Measurements from ENCODE around the gene CHI3L1.

CHI3L1 gene

GRCh38 chr1:203202431-203203245, 16.1 kb upstream of the CHI3L1 start:
- TF ChIP-seq POLR2AphosphoS5 (IDR thresholded peaks at IDR 0.05; ENCODE audit: low read depth, low read length): no peak
- TF ChIP-seq, protein P1, sequence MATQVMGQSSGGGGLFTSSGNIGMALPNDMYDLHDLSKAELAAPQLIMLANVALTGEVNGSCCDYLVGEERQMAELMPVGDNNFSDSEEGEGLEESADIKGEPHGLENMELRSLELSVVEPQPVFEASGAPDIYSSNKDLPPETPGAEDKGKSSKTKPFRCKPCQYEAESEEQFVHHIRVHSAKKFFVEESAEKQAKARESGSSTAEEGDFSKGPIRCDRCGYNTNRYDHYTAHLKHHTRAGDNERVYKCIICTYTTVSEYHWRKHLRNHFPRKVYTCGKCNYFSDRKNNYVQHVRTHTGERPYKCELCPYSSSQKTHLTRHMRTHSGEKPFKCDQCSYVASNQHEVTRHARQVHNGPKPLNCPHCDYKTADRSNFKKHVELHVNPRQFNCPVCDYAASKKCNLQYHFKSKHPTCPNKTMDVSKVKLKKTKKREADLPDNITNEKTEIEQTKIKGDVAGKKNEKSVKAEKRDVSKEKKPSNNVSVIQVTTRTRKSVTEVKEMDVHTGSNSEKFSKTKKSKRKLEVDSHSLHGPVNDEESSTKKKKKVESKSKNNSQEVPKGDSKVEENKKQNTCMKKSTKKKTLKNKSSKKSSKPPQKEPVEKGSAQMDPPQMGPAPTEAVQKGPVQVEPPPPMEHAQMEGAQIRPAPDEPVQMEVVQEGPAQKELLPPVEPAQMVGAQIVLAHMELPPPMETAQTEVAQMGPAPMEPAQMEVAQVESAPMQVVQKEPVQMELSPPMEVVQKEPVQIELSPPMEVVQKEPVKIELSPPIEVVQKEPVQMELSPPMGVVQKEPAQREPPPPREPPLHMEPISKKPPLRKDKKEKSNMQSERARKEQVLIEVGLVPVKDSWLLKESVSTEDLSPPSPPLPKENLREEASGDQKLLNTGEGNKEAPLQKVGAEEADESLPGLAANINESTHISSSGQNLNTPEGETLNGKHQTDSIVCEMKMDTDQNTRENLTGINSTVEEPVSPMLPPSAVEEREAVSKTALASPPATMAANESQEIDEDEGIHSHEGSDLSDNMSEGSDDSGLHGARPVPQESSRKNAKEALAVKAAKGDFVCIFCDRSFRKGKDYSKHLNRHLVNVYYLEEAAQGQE (IDR thresholded peaks at IDR 0.05; ENCODE audit: insufficient read depth in 1 of 2, low read depth in 2 of 2, low read length in 2 of 2): no peak
- no peak for TF ChIP-seq TAF1 (IDR thresholded peaks at IDR 0.05; ENCODE audit: borderline replicate concordance, insufficient read depth, low read length)
- no peak for TF ChIP-seq SIN3A (IDR thresholded peaks at IDR 0.05; ENCODE audit: borderline replicate concordance, insufficient read depth, low read length)
- TF ChIP-seq FOXP2 (optimal IDR thresholded peaks at IDR 0.05; ENCODE audit: borderline replicate concordance, extremely low read depth, extremely low read length, insufficient read depth): no peak

- TF ChIP-seq SIN3A (IDR thresholded peaks at IDR 0.05; ENCODE audit: borderline replicate concordance, insufficient read depth, low read length): no peak
- no peak for TF ChIP-seq FOXP2 (optimal IDR thresholded peaks at IDR 0.05; ENCODE audit: borderline replicate concordance, extremely low read depth, extremely low read length, insufficient read depth)
- TF ChIP-seq, protein P1 (IDR thresholded peaks at IDR 0.05; ENCODE audit: insufficient read depth in 1 of 2, low read depth in 2 of 2, low read length in 2 of 2): no peak
- no peak for TF ChIP-seq POLR2AphosphoS5 (IDR thresholded peaks at IDR 0.05; ENCODE audit: low read depth, low read length)
- no peak for TF ChIP-seq TAF1 (IDR thresholded peaks at IDR 0.05; ENCODE audit: borderline replicate concordance, insufficient read depth, low read length)
Observed at GRCh38 chr1:203201516-203202205, 15.2 kb upstream of the CHI3L1 start.

DNA sequence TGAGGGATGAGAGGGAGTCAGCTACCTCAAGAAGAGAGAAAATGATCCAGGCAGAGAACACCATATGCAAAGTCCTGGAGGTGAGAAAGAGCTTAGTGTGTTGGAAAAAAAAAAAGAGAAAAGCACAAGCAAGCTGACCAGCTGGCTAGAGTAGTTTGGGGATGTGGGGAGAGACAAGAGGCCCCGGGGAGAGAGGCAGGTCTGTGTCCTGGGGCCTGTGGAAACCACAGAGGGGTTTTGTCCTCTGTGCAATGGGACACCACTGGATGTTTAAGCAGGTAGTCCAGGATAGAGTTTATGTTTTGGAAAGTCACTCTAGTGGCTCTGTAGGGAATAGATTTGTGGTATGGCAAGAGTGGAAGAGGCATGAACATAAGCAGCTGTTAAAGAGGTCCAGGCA, 14.4 kb upstream of the CHI3L1 start:
- TF ChIP-seq TAF1 (IDR thresholded peaks at IDR 0.05; ENCODE audit: borderline replicate concordance, insufficient read depth, low read length) (no peak), SIN3A (IDR thresholded peaks at IDR 0.05; ENCODE audit: borderline replicate concordance, insufficient read depth, low read length) (no peak), FOXP2 (optimal IDR thresholded peaks at IDR 0.05; ENCODE audit: borderline replicate concordance, extremely low read depth, extremely low read length, insufficient read depth) (no peak)
- TF ChIP-seq, protein P1 (IDR thresholded peaks at IDR 0.05; ENCODE audit: insufficient read depth in 1 of 2, low read depth in 2 of 2, low read length in 2 of 2): no peak

DNA sequence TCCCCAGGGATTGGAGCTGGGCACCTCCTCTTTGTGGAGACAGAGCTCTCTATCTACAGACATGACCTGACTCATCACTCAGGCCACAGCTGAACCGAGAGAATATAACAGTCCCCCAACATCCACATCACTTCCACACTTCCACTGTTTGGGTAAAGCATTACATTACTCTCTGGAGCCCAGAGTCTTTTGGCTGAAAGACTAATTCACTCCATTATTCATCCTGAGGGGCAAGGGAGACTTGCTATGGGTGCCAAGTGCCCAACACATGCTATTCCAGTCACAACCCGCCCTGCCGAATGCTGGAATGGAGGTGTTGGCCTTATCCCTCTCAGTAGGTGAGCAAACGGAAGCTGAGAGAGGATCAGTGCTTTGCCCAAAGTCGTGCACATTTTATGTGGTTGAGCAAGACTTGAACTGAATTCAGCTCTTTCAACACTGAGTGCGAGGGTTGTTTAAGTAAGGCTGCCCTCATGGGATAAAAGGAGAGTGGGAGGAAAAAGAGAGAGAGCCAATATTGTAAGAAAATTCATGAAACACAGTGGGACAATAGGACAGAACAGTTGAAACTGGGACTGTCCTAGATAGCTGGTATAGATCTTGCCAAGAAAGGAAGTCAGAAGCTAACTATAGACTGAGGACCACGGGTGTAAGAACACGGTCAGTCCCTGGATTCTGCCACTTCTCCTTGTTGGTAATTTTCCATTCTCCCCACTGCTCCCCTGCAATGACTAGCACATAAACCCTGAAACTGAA, 13.5 kb upstream of the CHI3L1 start:
- TF ChIP-seq, protein P1 (IDR thresholded peaks at IDR 0.05; ENCODE audit: insufficient read depth in 1 of 2, low read depth in 2 of 2, low read length in 2 of 2): no peak
- TF ChIP-seq SIN3A (IDR thresholded peaks at IDR 0.05; ENCODE audit: borderline replicate concordance, insufficient read depth, low read length) (no peak), FOXP2 (optimal IDR thresholded peaks at IDR 0.05; ENCODE audit: borderline replicate concordance, extremely low read depth, extremely low read length, insufficient read depth) (no peak), TAF1 (IDR thresholded peaks at IDR 0.05; ENCODE audit: borderline replicate concordance, insufficient read depth, low read length) (no peak), POLR2AphosphoS5 (IDR thresholded peaks at IDR 0.05; ENCODE audit: low read depth, low read length) (no peak)

Measured in PFSK-1 (cell line).